Natural killer cell (primary cell): ENCODE data around the gene CCDC9B. TPM values are rescaled to one million over a fixed set of nuclear protein-coding genes. Genes with fewer than 3 reads are reported as not detected.

ENCODE experiments used
- ATAC-seq, 3 donors: fragments of 150-1000 bp in 2 of 3; fragments of 200-7000 bp in 1 of 3; cut with Tn5 transposase; 1 replicate in 1 of 3; 2 replicates in 2 of 3; pipeline ENCODE4 v1.10.0; 2021; ENCODE audit warnings: mild to moderate bottlenecking in 2 of 3, moderate library complexity in 2 of 3
- DNase-seq, 2 donors: peaks; one replicate each; pipeline versions ENCODE4 v3.0.0 to v3.0.0-alpha.2; 2013 to 2021; ENCODE audit warnings: mixed read lengths in 1 of 2
- H3K27ac ChIP-seq: one replicate; pipeline ENCODE4 v1.5.1; 2013; ENCODE audit warnings: mild to moderate bottlenecking, low read length
- H3K27me3 ChIP-seq: one replicate; pipeline ENCODE4 v1.6.1; 2013; ENCODE audit warnings: low read length; ENCODE audit not compliant: control insufficient read depth, insufficient read depth
- H3K36me3 ChIP-seq: one replicate; pipeline ENCODE4 v1.6.1; 2013; ENCODE audit warnings: low read length; ENCODE audit not compliant: control insufficient read depth, insufficient read depth
- H3K4me1 ChIP-seq: one replicate; pipeline ENCODE4 v1.6.1; 2013; ENCODE audit warnings: low read length; ENCODE audit not compliant: control insufficient read depth, insufficient read depth
- H3K4me3 ChIP-seq: one replicate; pipeline ENCODE4 v1.5.1; 2013; ENCODE audit warnings: low read length
- H3K9me3 ChIP-seq: one replicate; pipeline ENCODE4 v1.6.1; 2013; ENCODE audit warnings: low read length; ENCODE audit not compliant: control insufficient read depth, insufficient read depth
- H3K27ac Mint-ChIP-seq, 2 donors: one replicate each; pipeline ENCODE4 v1.8.0; 2022; ENCODE audit warnings: mild to moderate bottlenecking in 2 of 2, mixed read lengths in 2 of 2, moderate library complexity in 1 of 2
- H3K27me3 Mint-ChIP-seq, 2 donors: one replicate each; pipeline ENCODE4 v1.8.0; 2022; ENCODE audit warnings: low read depth in 2 of 2, mixed read lengths in 2 of 2
- H3K36me3 Mint-ChIP-seq: one replicate; pipeline ENCODE4 v1.8.0; 2022; ENCODE audit warnings: mixed read lengths
- H3K4me1 Mint-ChIP-seq, 2 donors: one replicate each; pipeline ENCODE4 v1.8.0; 2022; ENCODE audit warnings: mixed read lengths in 2 of 2
- H3K4me3 Mint-ChIP-seq: one replicate; pipeline ENCODE4 v1.8.0; 2022; ENCODE audit warnings: mild to moderate bottlenecking, moderate library complexity, mixed read lengths
- H3K9me3 Mint-ChIP-seq, 2 donors: one replicate each; pipeline ENCODE4 v1.8.0; 2022; ENCODE audit warnings: mixed read lengths in 2 of 2
- WGBS: methylation state at CpG from one replicate; pipeline ENCODE4 v1.1.7; 2013; ENCODE audit warnings: missing lambda C conversion rate; ENCODE audit not compliant: insufficient coverage; 5-methylcytosine and 5-hydroxymethylcytosine counted together
- intact Hi-C: fragments of 100-400 bp; cut with micrococcal nuclease; formaldehyde crosslinking; loops from one replicate; pipeline ENCODE4 v1.14.2; 2022
- total RNA-seq, 4 donors: library from RNA; stranded (reverse); fragments of 120-200 nt in 1 of 4; gene quantifications; one replicate each; pipeline versions ENCODE4 v1.2.3 to v1.2.4, GENCODE V29; 2013 to 2022
- TF ChIP-seq, protein P1 (sequence below): fragments of 200-600 bp; IDR thresholded peaks from one replicate; pipeline ENCODE4 v1.8.0; 2022; ENCODE audit warnings: antibody characterized with exemption

Gene CCDC9B
- total RNA-seq, 3 donors from 2014 or later (not counting 1 experiment from before 2014, with no cell fraction given) = 4.4 to 5.3 (median 4.7) TPM

GRCh38 chr15:40332113-40332781, 8.5 kb downstream of the CCDC9B start:
- 76% methylated on average over 8 of the region's 8 CpGs for WGBS
- ATAC-seq = no peak
- no peak overlapping the region for H3K27ac ChIP-seq
- Mint-ChIP-seq H3K4me1 (peaks cover 16 to 40% of the 10 kb centered on the region in 2 donors), H3K27me3 (peaks cover 0 to 4% of the 10 kb centered on the region in 2 donors), H3K36me3 (no peaks in the 10 kb centered on the region), H3K4me3 (no peak overlapping the region), H3K27ac (no peak overlapping the region), H3K9me3 (no peaks in the 10 kb centered on the region)
- DNase-seq = no peak
- no peaks in the 10 kb centered on the region for H3K9me3 ChIP-seq
- no peaks in the 10 kb centered on the region for H3K36me3 ChIP-seq
- no peaks in the 10 kb centered on the region for H3K27me3 ChIP-seq
- intact Hi-C loops = loop anchor here (10.0 kb wide), 1 partner anchor 117 kb away; no protein-coding TSS in a partner anchor
- TF ChIP-seq, protein P1, sequence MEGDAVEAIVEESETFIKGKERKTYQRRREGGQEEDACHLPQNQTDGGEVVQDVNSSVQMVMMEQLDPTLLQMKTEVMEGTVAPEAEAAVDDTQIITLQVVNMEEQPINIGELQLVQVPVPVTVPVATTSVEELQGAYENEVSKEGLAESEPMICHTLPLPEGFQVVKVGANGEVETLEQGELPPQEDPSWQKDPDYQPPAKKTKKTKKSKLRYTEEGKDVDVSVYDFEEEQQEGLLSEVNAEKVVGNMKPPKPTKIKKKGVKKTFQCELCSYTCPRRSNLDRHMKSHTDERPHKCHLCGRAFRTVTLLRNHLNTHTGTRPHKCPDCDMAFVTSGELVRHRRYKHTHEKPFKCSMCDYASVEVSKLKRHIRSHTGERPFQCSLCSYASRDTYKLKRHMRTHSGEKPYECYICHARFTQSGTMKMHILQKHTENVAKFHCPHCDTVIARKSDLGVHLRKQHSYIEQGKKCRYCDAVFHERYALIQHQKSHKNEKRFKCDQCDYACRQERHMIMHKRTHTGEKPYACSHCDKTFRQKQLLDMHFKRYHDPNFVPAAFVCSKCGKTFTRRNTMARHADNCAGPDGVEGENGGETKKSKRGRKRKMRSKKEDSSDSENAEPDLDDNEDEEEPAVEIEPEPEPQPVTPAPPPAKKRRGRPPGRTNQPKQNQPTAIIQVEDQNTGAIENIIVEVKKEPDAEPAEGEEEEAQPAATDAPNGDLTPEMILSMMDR = no peak
- H3K4me1 ChIP-seq = peaks cover 36% of the 10 kb centered on the region
- H3K4me3 ChIP-seq = no peak overlapping the region

- Histone ChIP-seq H3K4me3 (no peak overlapping the region), H3K27ac (no peak overlapping the region), H3K36me3 (no peaks in the 10 kb centered on the region), H3K27me3 (no peaks in the 10 kb centered on the region), H3K4me1 (peaks cover 36% of the 10 kb centered on the region), H3K9me3 (no peaks in the 10 kb centered on the region)
- intact Hi-C loops = loop anchor here (10.0 kb wide), 1 partner anchor 117 kb away; no protein-coding TSS in a partner anchor
- Mint-ChIP-seq H3K27ac (no peak overlapping the region), H3K36me3 (no peaks in the 10 kb centered on the region), H3K4me1 (peaks cover 22 to 41% of the 10 kb centered on the region in 2 donors), H3K4me3 (no peak overlapping the region), H3K27me3 (peaks cover 0 to 2% of the 10 kb centered on the region in 2 donors), H3K9me3 (no peaks in the 10 kb centered on the region)
- no peak for ATAC-seq
- 98% methylated on average over 7 of the region's 7 CpGs for WGBS
- DNase-seq = no peak
- TF ChIP-seq, protein P1 = no peak
These were observed 9.1 kb downstream of the CCDC9B start for GRCh38 chr15:40331637-40332036.

DNA sequence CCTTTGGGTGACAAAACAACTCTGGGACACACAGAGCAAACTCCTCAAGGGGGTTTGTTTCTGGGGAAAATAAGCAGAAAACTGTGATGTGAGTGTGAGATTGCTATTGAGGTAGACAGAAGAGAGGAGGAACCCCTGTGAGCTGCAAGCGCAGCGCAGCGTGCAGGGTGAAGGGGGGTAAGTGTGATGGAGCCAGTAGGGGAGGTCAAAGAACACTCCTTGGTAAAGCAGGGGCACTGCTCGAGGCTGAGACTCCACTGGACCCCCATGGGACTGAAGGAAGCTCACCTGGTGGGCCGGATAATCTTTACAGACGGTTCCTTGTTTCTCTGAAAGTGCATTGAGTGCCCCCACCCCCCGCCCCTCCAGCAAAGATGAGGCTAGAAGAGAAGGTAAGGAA, 9.7 kb downstream of the CCDC9B start:
- Histone ChIP-seq H3K4me1 (peaks cover 36% of the 10 kb centered on the region), H3K27ac (no peak overlapping the region), H3K9me3 (no peaks in the 10 kb centered on the region), H3K4me3 (no peak overlapping the region), H3K36me3 (no peaks in the 10 kb centered on the region), H3K27me3 (no peaks in the 10 kb centered on the region)
- WGBS = 87% methylated on average over 7 of the region's 7 CpGs
- H3K27me3 Mint-ChIP-seq = peaks cover 0 to 2% of the 10 kb centered on the region in 2 donors
- intact Hi-C loops = loop anchor here (10.0 kb wide), 1 partner anchor 116 kb away; no protein-coding TSS in a partner anchor
- H3K9me3 Mint-ChIP-seq = no peaks in the 10 kb centered on the region
- H3K36me3 Mint-ChIP-seq = no peaks in the 10 kb centered on the region
- DNase-seq = no peak
- H3K4me3 Mint-ChIP-seq = no peak overlapping the region
- TF ChIP-seq, protein P1 = no peak
- no peak for ATAC-seq
- no peak overlapping the region for H3K27ac Mint-ChIP-seq
- peaks cover 22 to 41% of the 10 kb centered on the region in 2 donors for H3K4me1 Mint-ChIP-seq
